ENCODE results near the gene ACAP2.

The ACAP2 gene

DNA sequence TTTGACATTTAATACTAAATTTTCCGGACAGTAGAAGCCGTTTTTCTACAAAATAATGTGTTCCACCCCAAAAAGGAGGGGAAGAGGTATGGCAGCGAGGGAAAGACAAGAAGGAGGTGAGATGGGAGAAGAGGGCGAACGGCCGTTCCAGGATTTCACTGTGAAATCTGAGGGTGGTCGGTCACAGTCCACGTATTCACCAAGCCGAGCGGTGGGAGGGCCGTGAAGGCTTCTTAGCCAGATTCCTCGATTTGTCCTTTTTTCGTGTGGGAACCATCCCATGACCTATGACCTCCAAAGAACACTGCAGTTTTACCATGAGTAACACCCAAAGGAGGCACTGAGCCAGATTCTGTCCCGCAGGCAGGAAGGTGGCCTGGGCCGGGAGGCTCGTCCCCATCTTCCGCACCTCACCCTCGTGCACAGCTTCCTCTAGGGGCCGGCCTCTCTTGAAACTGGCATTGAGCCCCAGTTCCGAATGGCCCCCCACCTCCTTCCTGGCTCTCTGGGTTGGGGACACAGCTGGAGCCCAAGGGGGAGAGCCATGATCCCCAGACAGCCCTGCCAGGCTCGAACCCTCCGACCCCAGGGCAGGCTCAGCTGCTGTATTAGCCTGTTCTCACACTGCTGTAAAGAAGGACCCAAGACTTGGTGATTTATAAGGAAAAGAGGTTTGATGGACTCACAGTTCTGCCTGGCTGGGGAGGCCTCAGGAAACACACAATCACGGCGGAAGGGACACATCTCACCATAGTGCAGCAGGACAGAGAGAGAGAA, 195.5 kb downstream of the ACAP2 start:
- no peak overlapping the region for H3K27ac ChIP-seq
- H3K4me3 ChIP-seq (ENCODE audit: low read depth, low read length), result no peak overlapping the region
- TF ChIP-seq, protein P1, sequence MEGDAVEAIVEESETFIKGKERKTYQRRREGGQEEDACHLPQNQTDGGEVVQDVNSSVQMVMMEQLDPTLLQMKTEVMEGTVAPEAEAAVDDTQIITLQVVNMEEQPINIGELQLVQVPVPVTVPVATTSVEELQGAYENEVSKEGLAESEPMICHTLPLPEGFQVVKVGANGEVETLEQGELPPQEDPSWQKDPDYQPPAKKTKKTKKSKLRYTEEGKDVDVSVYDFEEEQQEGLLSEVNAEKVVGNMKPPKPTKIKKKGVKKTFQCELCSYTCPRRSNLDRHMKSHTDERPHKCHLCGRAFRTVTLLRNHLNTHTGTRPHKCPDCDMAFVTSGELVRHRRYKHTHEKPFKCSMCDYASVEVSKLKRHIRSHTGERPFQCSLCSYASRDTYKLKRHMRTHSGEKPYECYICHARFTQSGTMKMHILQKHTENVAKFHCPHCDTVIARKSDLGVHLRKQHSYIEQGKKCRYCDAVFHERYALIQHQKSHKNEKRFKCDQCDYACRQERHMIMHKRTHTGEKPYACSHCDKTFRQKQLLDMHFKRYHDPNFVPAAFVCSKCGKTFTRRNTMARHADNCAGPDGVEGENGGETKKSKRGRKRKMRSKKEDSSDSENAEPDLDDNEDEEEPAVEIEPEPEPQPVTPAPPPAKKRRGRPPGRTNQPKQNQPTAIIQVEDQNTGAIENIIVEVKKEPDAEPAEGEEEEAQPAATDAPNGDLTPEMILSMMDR (IDR thresholded peaks at IDR 0.05; ENCODE audit: low read depth, low read length, missing control alignments), result no peak
- DNase-seq, result no peak
- in situ Hi-C loops (cut with HindIII; ENCODE audit: low pct_ligation_motif_present, low sequenced_read_pairs), result no loop called here
- H3K27me3 ChIP-seq (replicated peaks), result no peaks in the 10 kb centered on the region
- H3K36me3 ChIP-seq (replicated peaks), result no peaks in the 10 kb centered on the region

DNA sequence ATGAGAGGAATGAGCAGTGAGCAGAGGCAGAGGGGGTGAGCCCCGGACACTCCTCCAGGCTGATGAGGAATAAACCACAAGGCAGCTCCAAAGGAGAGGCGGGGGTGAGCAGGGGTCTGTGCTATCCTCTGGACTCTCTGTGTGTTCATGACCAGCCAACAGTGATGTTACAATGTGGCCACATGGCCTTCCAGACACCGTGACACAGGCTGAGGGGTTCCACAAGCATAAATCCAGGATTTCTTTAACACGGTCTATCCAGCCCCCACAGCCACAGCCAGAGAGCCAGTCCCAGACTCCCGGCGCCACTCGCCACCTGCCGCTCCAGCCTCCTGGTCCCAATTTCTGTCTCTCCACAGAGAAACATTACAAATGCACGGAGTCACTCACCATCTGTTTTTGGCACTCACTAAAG, 196.2 kb downstream of the ACAP2 start:
- in situ Hi-C loops (cut with HindIII; ENCODE audit: low pct_ligation_motif_present, low sequenced_read_pairs), result no loop called here
- no peak overlapping the region for H3K27ac ChIP-seq
- DNase-seq, result no peak
- H3K27me3 ChIP-seq (replicated peaks), result no peaks in the 10 kb centered on the region
- TF ChIP-seq, protein P1 (IDR thresholded peaks at IDR 0.05; ENCODE audit: low read depth, low read length, missing control alignments), result no peak
- no peak overlapping the region for H3K4me3 ChIP-seq (ENCODE audit: low read depth, low read length)
- no peaks in the 10 kb centered on the region for H3K36me3 ChIP-seq (replicated peaks)

DNA sequence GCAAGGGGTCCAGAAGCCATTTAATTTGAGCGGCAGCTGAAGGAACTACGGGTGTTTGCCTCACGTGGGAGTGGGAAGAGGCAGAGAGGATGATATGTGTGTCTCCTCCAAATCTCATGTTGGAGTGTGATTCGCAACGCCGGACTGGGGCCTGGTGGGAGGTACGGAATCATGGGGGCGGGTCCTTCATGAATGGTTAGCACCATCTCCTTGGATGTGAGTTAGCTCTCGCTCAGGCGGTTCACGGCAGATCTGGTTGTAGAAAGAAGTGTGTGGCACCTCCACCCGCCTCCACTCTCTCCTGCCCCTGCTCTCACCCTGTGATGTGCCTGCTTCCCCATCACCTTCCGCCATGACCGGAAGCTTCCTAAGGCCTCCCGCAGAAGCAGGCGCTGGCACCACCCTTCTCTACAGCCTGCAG, 197.3 kb downstream of the ACAP2 start:
- Histone ChIP-seq H3K27me3 (replicated peaks) (no peaks in the 10 kb centered on the region), H3K27ac (no peak overlapping the region), H3K36me3 (replicated peaks) (no peaks in the 10 kb centered on the region), H3K4me3 (ENCODE audit: low read depth, low read length) (no peak overlapping the region)
- in situ Hi-C loops (cut with HindIII; ENCODE audit: low pct_ligation_motif_present, low sequenced_read_pairs), result no loop called here
- TF ChIP-seq, protein P1 (IDR thresholded peaks at IDR 0.05; ENCODE audit: low read depth, low read length, missing control alignments), result no peak
- no peak for DNase-seq

DNA sequence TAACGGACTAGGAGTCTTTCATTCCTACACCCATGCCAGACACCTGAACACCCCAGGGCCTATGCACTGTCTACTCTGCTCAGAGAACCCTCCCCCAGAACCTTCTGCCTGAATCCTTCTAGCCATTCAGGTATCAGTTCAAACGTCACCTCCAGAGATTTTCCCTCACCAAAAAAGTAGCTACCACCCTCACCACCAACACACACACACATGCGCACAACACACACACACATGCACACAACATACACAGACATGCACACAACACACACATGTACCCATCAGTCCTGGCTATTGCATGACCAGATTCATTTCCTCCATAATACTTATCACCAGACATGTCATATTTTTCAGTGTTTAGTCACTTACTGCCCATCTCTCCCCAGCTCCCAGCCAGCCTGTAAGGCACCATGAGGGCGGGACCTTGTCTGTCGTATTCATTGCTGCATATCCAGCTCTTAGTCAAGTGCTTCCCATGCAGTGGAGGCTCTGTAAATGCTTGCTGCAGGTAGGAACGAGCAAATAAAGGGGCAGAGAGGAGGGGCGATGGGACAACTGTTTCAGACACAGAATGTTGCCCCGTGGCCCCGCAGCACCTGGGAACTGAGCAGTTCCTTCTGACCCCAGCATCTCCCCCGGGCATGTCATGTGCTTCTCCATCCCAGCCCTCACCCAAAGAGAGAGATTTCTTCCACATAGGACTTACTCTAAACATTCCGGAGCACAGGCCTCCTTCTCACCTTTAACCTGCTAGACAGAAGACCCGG, 201.0 kb downstream of the ACAP2 start:
- H3K27ac ChIP-seq, result no peak overlapping the region
- DNase-seq, result no peak
- H3K36me3 ChIP-seq (replicated peaks), result no peaks in the 10 kb centered on the region
- no peak overlapping the region for H3K4me3 ChIP-seq (ENCODE audit: low read depth, low read length)
- TF ChIP-seq, protein P1 (IDR thresholded peaks at IDR 0.05; ENCODE audit: low read depth, low read length, missing control alignments), result no peak
- in situ Hi-C loops (cut with HindIII; ENCODE audit: low pct_ligation_motif_present, low sequenced_read_pairs), result no loop called here
- H3K27me3 ChIP-seq (replicated peaks), result no peaks in the 10 kb centered on the region

DNA sequence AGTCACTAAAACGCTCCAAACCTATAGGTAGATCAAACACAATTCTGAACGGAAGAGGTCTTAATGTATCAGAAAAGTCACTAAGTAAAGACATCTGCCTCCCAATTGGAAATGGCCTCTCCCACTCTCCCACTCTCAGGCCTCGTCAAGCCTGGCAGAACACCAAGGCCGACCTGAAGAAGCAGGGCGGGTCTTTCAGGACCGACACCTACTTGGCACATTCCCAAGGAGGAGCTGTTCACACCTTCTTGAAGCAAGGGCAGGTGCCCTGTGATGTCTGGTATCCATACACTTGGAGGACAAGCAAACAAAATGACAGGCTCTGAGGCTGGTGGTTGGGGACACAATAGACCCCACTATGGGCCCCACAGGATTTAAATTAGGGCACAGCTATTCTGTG, 201.9 kb downstream of the ACAP2 start:
- no peak overlapping the region for H3K27ac ChIP-seq

More for the DNA sequence above, 201.9 kb downstream of the ACAP2 start:
- in situ Hi-C loops (cut with HindIII; ENCODE audit: low pct_ligation_motif_present, low sequenced_read_pairs), result no loop called here
- no peak overlapping the region for H3K4me3 ChIP-seq (ENCODE audit: low read depth, low read length)
- H3K27me3 ChIP-seq (replicated peaks), result no peaks in the 10 kb centered on the region
- no peak for DNase-seq
- TF ChIP-seq, protein P1 (IDR thresholded peaks at IDR 0.05; ENCODE audit: low read depth, low read length, missing control alignments), result no peak
- no peaks in the 10 kb centered on the region for H3K36me3 ChIP-seq (replicated peaks)
